ENCODE results near the gene UBE2O.
A peak's percentile ranks its signal among the peaks of the same experiment; 100 is the strongest.

Gene UBE2O

GRCh38 chr17:76462556-76463290 is 9.8 kb upstream of the UBE2O start:
- DNase-seq = no peak

GRCh38 chr17:76461765-76462555 is 9.0 kb upstream of the UBE2O start:
- DNase-seq = no peak

DNA sequence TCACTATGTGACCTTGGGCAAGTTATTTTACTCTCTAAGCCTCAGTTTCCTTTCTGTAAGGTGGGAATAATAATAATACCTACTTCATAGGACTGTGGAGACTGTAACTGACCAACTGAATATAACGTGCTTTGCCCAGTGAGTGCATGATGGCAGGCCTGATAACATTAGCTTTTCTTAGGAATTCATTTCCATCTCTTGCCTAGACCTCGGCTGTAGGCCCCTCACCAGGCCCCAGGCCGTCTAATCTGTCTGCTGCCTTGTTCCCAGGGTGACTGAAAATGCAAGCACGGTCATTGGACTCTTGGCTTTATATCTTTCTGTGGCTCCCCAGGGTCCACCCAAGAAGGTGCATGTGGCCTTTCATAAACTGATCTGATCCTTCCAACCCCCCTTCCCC is 6.7 kb upstream of the UBE2O start:
- no peak for DNase-seq

GRCh38 chr17:76458580-76459490 is 5.9 kb upstream of the UBE2O start:
- DNase-seq = peak; percentile 69

GRCh38 chr17:76453431-76453743 is 435 bp upstream of the UBE2O start:
- no peak for DNase-seq

DNA sequence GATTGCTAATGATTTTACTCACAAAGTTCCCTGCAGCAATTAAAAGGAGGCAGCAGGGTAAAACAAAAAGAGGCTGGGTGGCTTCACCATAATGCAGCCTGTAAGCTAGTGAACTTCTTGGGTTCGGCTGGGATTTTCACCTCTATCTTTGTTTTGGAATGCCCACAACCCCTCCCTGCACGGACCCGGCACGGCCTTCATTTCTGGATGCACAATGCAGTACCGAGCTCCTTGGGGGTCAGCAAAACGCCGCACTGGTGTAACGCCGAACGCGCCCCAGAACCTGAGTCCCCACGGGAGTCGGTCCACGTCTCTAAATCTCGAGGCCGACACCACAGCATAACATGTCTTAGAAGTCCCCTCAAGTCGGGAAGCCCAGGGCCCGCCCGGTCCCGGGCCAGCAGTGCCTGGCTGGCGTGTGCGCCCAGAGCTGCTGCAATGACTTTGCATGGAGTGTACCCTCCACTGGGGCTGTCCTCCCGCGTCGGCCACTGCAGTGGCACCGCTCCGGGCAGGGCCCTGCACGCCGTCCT is 759 bp downstream of the UBE2O start:
- DNase-seq = peak; percentile 70

- DNase-seq = no peak
Observed at GRCh38 chr17:76451506-76451905, 1.4 kb downstream of the UBE2O start.

GRCh38 chr17:76449126-76449525 is 3.8 kb downstream of the UBE2O start:
- no peak for DNase-seq

DNA sequence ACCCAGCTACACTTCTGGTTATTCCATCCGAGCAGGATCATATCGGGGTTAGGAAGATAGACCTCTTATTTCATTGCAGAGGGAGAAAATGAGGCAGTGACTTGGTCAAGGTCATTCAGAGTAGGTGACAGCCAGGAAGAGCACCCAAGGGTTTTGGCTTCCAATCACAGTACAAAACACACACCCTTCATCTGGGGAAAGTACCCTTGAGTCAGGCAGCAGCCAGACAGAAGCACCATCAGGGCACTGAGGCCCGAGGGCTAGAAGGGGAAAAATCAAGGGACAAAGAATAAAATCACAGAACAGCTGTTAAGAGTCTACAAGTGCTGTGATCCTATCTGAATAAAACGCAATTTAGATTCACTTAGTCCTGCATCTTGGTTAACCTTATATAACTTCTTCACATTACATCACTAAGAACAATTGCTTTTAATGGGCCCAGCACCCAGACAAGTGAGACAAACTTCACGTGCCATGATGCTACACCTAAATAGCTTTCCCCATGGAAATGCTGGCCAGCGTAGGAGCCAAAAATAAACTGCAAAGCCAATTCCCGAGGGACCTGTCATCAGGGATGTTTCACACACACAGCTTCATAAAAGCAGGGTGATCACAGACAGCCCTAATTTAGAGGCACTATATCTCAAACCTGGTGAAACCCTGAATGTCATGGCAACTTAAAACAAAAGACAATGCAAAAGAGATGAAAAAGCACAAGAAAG is 4.9 kb downstream of the UBE2O start:
- DNase-seq = no peak

DNA sequence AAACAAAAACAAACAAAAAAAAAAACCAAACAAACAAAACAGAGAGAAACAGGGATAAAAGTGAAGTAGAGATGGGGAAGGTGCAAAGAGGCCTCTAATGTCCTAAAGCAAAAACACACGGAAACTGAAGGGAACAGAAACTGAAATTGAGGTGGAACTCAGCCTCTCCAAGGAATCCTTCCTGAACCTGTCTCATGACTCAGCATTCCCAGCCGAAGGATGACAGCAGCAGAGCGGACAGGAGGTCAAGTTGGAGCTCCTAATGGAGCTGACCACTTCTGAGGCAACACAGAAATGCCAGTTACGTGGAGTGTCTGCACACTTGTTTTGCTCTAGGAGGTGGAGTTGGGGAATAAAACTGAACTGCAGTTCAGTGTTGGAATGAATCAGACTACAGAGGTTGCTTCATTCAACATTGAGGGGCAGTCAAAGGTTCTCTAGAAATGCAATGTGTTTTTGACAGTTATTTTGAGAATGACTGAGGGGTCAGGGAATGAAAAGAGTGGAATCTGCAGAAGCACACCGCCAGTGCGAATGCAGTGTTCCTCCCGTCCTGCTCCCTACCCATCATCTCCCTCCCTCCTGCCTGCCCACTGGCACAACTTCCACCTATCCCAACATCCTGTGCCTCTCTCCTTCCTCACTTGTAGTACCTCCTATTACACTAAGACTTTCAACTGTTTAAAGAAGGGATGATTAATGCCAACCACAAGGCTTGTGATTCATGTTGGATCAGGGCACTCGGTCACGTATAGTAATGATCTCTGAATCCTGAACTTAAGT is 6.3 kb downstream of the UBE2O start:
- DNase-seq = peak; percentile 69

GRCh38 chr17:76445697-76446448 is 7.1 kb downstream of the UBE2O start:
- DNase-seq = no peak

DNA sequence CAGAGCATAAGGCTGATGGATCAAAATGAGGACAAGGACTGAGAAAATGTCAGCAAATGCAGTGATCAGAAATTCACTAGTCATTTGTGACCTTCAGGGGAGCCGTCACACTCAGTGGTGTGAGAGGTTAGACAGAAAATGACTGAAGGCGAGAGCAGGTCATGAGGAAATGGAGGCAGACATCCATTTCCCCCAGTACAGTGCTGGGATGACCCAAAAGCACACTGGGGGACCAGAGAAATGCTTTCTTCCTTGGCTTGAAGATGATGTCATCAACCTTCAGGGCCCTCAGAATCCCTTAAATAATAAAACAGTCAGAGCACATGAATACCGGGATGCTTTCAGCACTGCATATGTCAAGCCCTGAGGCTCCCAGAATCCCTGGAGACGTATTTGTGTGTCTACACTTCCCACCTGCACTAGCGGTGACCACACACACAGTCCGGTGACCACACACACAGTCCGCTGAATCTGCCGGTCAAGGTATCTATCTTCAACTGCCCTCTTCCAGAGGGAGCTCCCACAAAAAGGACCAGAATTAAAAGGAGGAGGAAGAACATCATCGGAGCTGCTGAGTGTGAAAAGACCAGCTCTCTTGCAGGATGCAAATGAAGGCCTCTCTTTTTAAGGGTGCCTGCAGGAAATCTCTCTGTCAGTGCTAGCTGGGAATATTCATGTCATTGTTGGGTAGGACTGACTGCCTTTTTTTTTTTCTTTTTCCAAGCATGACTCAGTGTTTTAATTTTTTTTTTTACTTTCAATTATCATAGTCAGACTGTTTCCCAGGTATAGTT is 8.2 kb downstream of the UBE2O start:
- peak; percentile 22 for DNase-seq

GRCh38 chr17:76442341-76443338 is 10.3 kb downstream of the UBE2O start:
- peak; percentile 32 for DNase-seq

- no peak for DNase-seq
Observed at GRCh38 chr17:76441686-76442340, 11.1 kb downstream of the UBE2O start.

DNA sequence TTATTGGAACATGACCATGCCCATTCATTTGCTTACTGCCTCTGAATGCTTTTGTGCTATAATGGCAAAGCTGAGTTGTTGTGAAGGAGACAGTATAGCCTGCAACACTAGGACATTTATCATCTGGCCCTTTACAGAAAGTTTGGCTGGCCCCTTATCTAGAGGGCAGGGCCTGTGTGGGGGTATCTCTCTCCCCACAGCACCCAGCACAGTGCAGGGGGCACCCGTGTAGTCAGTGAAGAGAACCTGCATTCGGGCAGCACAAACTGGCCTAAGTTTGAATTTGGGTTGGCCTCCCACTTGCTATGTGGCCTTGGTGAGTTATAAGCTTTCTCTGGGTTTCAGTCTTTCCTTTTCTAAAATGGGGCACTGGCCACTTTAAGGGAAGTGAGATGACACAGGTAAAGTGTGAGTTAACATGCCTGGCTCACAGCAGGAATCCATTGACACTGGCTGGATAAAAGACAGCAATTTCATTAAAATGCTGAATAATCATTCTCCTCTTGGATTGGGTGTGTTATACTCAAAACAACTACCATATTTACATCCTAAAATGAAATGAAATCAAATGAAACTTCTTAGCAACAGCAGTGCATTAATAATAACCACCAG is 12.1 kb downstream of the UBE2O start:
- DNase-seq = no peak

DNA sequence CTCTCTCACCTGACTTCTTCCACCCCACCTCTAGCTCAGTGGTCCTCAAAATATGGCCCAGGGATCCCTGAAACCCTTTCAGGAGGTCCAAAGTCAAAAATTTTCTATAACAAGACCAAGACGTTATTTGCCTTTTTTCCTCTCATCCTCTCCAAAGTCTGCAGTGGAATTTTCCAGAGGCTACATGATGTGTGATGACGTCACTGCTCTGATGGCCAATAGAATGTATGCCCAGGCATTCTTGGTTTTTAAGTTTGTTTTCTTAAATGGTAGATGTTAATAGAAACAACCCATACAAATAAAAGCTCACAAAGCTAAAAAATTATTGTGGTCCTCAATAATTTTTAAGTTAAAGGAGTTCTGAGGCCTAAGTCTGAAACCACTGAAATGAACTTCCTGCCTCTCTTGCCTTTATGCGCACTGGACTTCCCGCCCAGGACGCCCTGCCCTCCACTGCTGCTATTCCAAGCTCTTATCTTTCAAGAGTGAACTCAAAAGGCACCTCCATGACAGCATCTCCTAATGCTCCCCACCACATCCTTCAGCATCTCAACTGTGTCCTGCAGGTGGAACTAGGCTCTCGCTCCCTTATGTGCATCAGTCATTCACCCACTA is 13.5 kb downstream of the UBE2O start:
- no peak for DNase-seq

GRCh38 chr17:76438906-76439305 is 14.0 kb downstream of the UBE2O start:
- no peak for DNase-seq
